Measurements from ENCODE around the gene MANSC1. TPM values are rescaled to one million over a fixed set of nuclear protein-coding genes. Genes with fewer than 3 reads are reported as not detected.

MANSC1 gene
- total and polyA plus RNA-seq, 2 experiments from 2014 or later, result 8.2 to 12.2 TPM

GRCh38 chr12:12358528-12358927 lies 8.5 kb upstream of the MANSC1 start:
- TF ChIP-seq EZH2phosphoT487 (IDR thresholded peaks at IDR 0.05; ENCODE audit: insufficient read depth, low read depth), result no peak
- H3K4me2 ChIP-seq (ENCODE audit: unreplicated experiment), result peak overlapping the region; percentile 97
- DNase-seq, result no peak
- in situ Hi-C loops (cut with MboI), result no loop called here
- no peaks in the 10 kb centered on the region for H4K20me1 ChIP-seq (ENCODE audit: insufficient read depth)
- H3K4me3 ChIP-seq, result peak overlapping the region; percentile 85
- H3K9me2 ChIP-seq (ENCODE audit: insufficient read depth), result no peaks in the 10 kb centered on the region
- H2AFZ ChIP-seq, result peak overlapping the region; percentile 95
- H3K9ac ChIP-seq, result peak overlapping the region; percentile 91
- peak overlapping the region; percentile 78; the same call in 1 of the 2 replicates for H3K27ac ChIP-seq
- peaks cover 12% of the 10 kb centered on the region; the same call in 1 of the 2 replicates for H3F3A ChIP-seq (ENCODE audit: insufficient read depth)
- H3K4me1 ChIP-seq (ENCODE audit: insufficient read depth), result peaks cover 10% of the 10 kb centered on the region
- H3K27me3 ChIP-seq (replicated peaks; ENCODE audit: insufficient read depth), result no peaks in the 10 kb centered on the region
- H3K36me3 ChIP-seq (ENCODE audit: low read depth), result no peaks in the 10 kb centered on the region
- no peaks in the 10 kb centered on the region for H3K9me3 ChIP-seq (ENCODE audit: low read depth)
- 77 to 88% methylated on average over 4 of the region's 4 CpGs for whole genome bisulfite sequencing, 2 experiments (ENCODE audit: low coverage in 1 of 2, low lambda C conversion rate in 2 of 2, missing lambda C conversion rate in 2 of 2)
- H3K79me2 ChIP-seq (ENCODE audit: insufficient read depth), result peaks cover 35% of the 10 kb centered on the region

- peak; percentile 49 for DNase-seq
- in situ Hi-C loops (cut with MboI), result no loop called here
- no peaks in the 10 kb centered on the region for H3K27me3 ChIP-seq (replicated peaks; ENCODE audit: insufficient read depth)
These were observed 7.8 kb upstream of the MANSC1 start for GRCh38 chr12:12357719-12358461.

GRCh38 chr12:12356896-12357718 lies 7.1 kb upstream of the MANSC1 start, which contains the start of gene BORCS5:
TSS of gene BORCS5 (plus strand) at chr12:12357078. CDS start at chr12:12357452, 374 bp downstream.
- Histone ChIP-seq H3K79me2 (ENCODE audit: insufficient read depth) (peaks cover 35% of the 10 kb centered on the region), H3K27ac (peak within 1 kb of the TSS; percentile 78), H3K4me3 (peak within 1 kb of the TSS; percentile 85), H3K9ac (peak within 1 kb of the TSS; percentile 91), H3K9me2 (ENCODE audit: insufficient read depth) (no peaks in the 10 kb centered on the region), H3K4me2 (ENCODE audit: unreplicated experiment) (peak within 1 kb of the TSS; percentile 97), H3K9me3 (ENCODE audit: low read depth) (no peaks in the 10 kb centered on the region), H3F3A (ENCODE audit: insufficient read depth) (peaks cover 12% of the 10 kb centered on the region; the same call in 1 of the 2 replicates), H3K36me3 (ENCODE audit: low read depth) (no peaks in the 10 kb centered on the region), H3K4me1 (ENCODE audit: insufficient read depth) (peaks cover 10% of the 10 kb centered on the region), H3K27me3 (replicated peaks; ENCODE audit: insufficient read depth) (no peaks in the 10 kb centered on the region), H2AFZ (peak within 1 kb of the TSS; percentile 95), H4K20me1 (ENCODE audit: insufficient read depth) (no peaks in the 10 kb centered on the region)
- DNase-seq, result peak; percentile 97
- in situ Hi-C loops (cut with MboI), result no loop called here
- TF ChIP-seq EZH2phosphoT487 (IDR thresholded peaks at IDR 0.05; ENCODE audit: insufficient read depth, low read depth), result no peak
- 1 to 2% methylated on average over 56 to 63 of the region's 72 CpGs for WGBS, 2 experiments (ENCODE audit: low coverage in 1 of 2, low lambda C conversion rate in 2 of 2, missing lambda C conversion rate in 2 of 2)

More at GRCh38 chr12:12357719-12358461, 7.8 kb upstream of the MANSC1 start:
- H3K9me2 ChIP-seq (ENCODE audit: insufficient read depth), result no peaks in the 10 kb centered on the region
- H2AFZ ChIP-seq, result peak overlapping the region; percentile 95
- peak overlapping the region; percentile 97 for H3K4me2 ChIP-seq (ENCODE audit: unreplicated experiment)
- TF ChIP-seq EZH2phosphoT487 (IDR thresholded peaks at IDR 0.05; ENCODE audit: insufficient read depth, low read depth) (no peak), EZH2 (IDR thresholded peaks at IDR 0.05; ENCODE audit: insufficient read depth, poor library complexity, severe bottlenecking) (no peak)
- no peaks in the 10 kb centered on the region for H3K36me3 ChIP-seq (ENCODE audit: low read depth)
- peaks cover 12% of the 10 kb centered on the region; the same call in 1 of the 2 replicates for H3F3A ChIP-seq (ENCODE audit: insufficient read depth)
- H3K27ac ChIP-seq, result peak overlapping the region; percentile 78
- H4K20me1 ChIP-seq (ENCODE audit: insufficient read depth), result no peaks in the 10 kb centered on the region
- H3K4me1 ChIP-seq (ENCODE audit: insufficient read depth), result peaks cover 10% of the 10 kb centered on the region
- peak overlapping the region; percentile 91 for H3K9ac ChIP-seq
- 0 to 2% methylated on average over 10 of the region's 10 CpGs for WGBS, 2 experiments (ENCODE audit: low coverage in 1 of 2, low lambda C conversion rate in 2 of 2, missing lambda C conversion rate in 2 of 2)
- peaks cover 35% of the 10 kb centered on the region for H3K79me2 ChIP-seq (ENCODE audit: insufficient read depth)
- H3K4me3 ChIP-seq, result peak overlapping the region; percentile 85
- H3K9me3 ChIP-seq (ENCODE audit: low read depth), result no peaks in the 10 kb centered on the region

GRCh38 chr12:12356467-12356895 lies 6.4 kb upstream of the MANSC1 start:
- Histone ChIP-seq H4K20me1 (ENCODE audit: insufficient read depth) (no peaks in the 10 kb centered on the region), H3K9me3 (ENCODE audit: low read depth) (no peaks in the 10 kb centered on the region), H3K27me3 (replicated peaks; ENCODE audit: insufficient read depth) (no peaks in the 10 kb centered on the region), H3K4me1 (ENCODE audit: insufficient read depth) (peaks cover 10% of the 10 kb centered on the region), H3K79me2 (ENCODE audit: insufficient read depth) (peaks cover 35% of the 10 kb centered on the region), H3K4me3 (peak overlapping the region; percentile 85), H3K9me2 (ENCODE audit: insufficient read depth) (no peaks in the 10 kb centered on the region), H3K9ac (peak overlapping the region; percentile 91), H2AFZ (peak overlapping the region; percentile 95), H3F3A (ENCODE audit: insufficient read depth) (peaks cover 12% of the 10 kb centered on the region; the same call in 1 of the 2 replicates), H3K36me3 (ENCODE audit: low read depth) (no peaks in the 10 kb centered on the region), H3K27ac (peak overlapping the region; percentile 78), H3K4me2 (ENCODE audit: unreplicated experiment) (peak overlapping the region; percentile 97)
- TF ChIP-seq EZH2 (IDR thresholded peaks at IDR 0.05; ENCODE audit: insufficient read depth, poor library complexity, severe bottlenecking) (no peak), EZH2phosphoT487 (IDR thresholded peaks at IDR 0.05; ENCODE audit: insufficient read depth, low read depth) (no peak)
- no peak for DNase-seq
- WGBS, 2 experiments (ENCODE audit: low coverage in 1 of 2, low lambda C conversion rate in 2 of 2, missing lambda C conversion rate in 2 of 2), result 17 to 19% methylated on average over 5 of the region's 5 CpGs
- in situ Hi-C loops (cut with MboI), result no loop called here

Measured in GM23248 (cell line).